HepG2 (cell line): ENCODE data around the gene PSMA3.

Experiments
- EP300 ChIP-seq, 3 experiments: sonication (generic) in 1 of 3; formaldehyde crosslinking in 1 of 3; IDR thresholded peaks; 2 replicates each; pipeline versions ENCODE4 v1.5.1 to v1.6.1; 2011 to 2020; ENCODE audit warnings: low read depth in 2 of 3, low read length in 2 of 3, borderline replicate concordance in 1 of 3, improper control_type of control experiment in 1 of 3, mild to moderate bottlenecking in 1 of 3, missing genetic modification reagents in 1 of 3, moderate library complexity in 1 of 3
- EZH2 ChIP-seq: conservative IDR thresholded peaks from 2 replicates; pipeline ENCODE4 v1.6.1; 2012; ENCODE audit warnings: mild to moderate bottlenecking, low read depth, low read length, moderate library complexity
- GABPA ChIP-seq, 2 experiments: IDR thresholded peaks; 2 replicates each; pipeline ENCODE4 v1.6.1; 2011 to 2016; ENCODE audit warnings: low read depth in 2 of 2, low read length in 1 of 2, missing biosample characterization in 1 of 2, missing genetic modification characterization in 1 of 2
- MIER3 ChIP-seq: IDR thresholded peaks from 2 replicates; pipeline ENCODE4 v1.6.1; 2016; ENCODE audit warnings: missing compliant biosample characterization, borderline replicate concordance
- NCOA5 ChIP-seq: sonication (generic); formaldehyde crosslinking; IDR thresholded peaks from 2 replicates; pipeline ENCODE4 v1.4.0; 2020; ENCODE audit warnings: missing genetic modification reagents
- POLR2A ChIP-seq, 2 experiments: IDR thresholded peaks; 2 replicates each; pipeline ENCODE4 v1.6.1; 2011; ENCODE audit warnings: low read depth in 2 of 2, low read length in 2 of 2, mild to moderate bottlenecking in 1 of 2, moderate library complexity in 1 of 2; ENCODE audit not compliant: insufficient read depth in 1 of 2
- RAD21 ChIP-seq: fragments of 450-650 bp; formaldehyde crosslinking; IDR thresholded peaks from 2 replicates; pipeline ENCODE4 v1.5.0; 2020; ENCODE audit warnings: mild to moderate bottlenecking
- RARG ChIP-seq: sonication (generic); formaldehyde crosslinking; IDR thresholded peaks from 2 replicates; pipeline ENCODE4 v1.4.0; 2020; ENCODE audit warnings: low read depth, mild to moderate bottlenecking, missing genetic modification reagents
- TSC22D2 ChIP-seq: sonication (generic); formaldehyde crosslinking; IDR thresholded peaks from 2 replicates; pipeline ENCODE4 v1.5.1; 2020; ENCODE audit warnings: missing genetic modification reagents, mild to moderate bottlenecking, borderline replicate concordance
- ZMYM4 ChIP-seq: sonication (generic); formaldehyde crosslinking; IDR thresholded peaks from 2 replicates; pipeline ENCODE4 v1.8.1; 2023; ENCODE audit warnings: mild to moderate bottlenecking, missing genetic modification reagents
- TF ChIP-seq, protein P1 (sequence below): sonication (generic); formaldehyde crosslinking; IDR thresholded peaks from 2 replicates; pipeline ENCODE4 v1.5.0; 2020; ENCODE audit warnings: mild to moderate bottlenecking, missing genetic modification reagents, moderate library complexity
- TF ChIP-seq, protein P2 (sequence below): IDR thresholded peaks from 2 replicates; pipeline ENCODE4 v1.6.1; 2012; ENCODE audit warnings: inconsistent platforms
- TF ChIP-seq, protein P3 (sequence below): sonication (generic); formaldehyde crosslinking; IDR thresholded peaks from 2 replicates; pipeline ENCODE4 v1.4.0; 2020; ENCODE audit warnings: mild to moderate bottlenecking, low read depth, missing genetic modification reagents
- TF ChIP-seq, protein P4 (sequence below): sonication (generic); formaldehyde crosslinking; IDR thresholded peaks from 2 replicates; pipeline ENCODE4 v1.8.0; 2022; ENCODE audit warnings: mild to moderate bottlenecking, missing genetic modification reagents; ENCODE audit not compliant: insufficient replicate concordance

DNA sequence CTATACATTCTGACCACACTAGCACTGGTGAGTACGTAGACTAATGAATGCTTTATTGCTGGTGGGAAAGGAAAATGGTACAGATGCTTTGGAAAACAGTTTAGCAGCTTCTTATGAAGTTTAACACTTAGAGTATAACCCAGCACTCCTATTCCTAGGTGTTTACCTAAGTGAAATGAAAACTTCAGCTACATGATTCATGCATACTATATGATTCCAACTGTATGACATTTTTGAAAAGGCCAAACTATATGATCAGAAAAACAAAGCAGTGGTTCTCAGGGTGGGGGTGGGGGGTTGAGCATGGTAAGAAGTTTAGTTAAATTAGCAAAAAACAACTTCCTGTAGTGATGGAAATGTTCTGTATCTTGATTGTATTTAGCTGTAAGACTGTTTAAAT, 31.6 kb downstream of the PSMA3 start:
- TF ChIP-seq EZH2 (no peak), NCOA5 (CRISPR knock-in tag) (no peak), RAD21 (no peak), ZMYM4 (CRISPR knock-in tag) (no peak), GABPA (IDR thresholded peaks at IDR 0.05; ENCODE audit: low read depth, low read length) (no peak), GABPA (CRISPR knock-in tag; IDR thresholded peaks at IDR 0.05; ENCODE audit: low read depth) (no peak), TSC22D2 (no peak), POLR2A (IDR thresholded peaks at IDR 0.05; ENCODE audit: insufficient read depth in 1 of 2, low read depth in 2 of 2, low read length in 2 of 2) (no peak), MIER3 (CRISPR knock-in tag) (no peak), RARG (no peak), EP300 (IDR thresholded peaks at IDR 0.05; ENCODE audit: low read depth in 2 of 2, low read length in 2 of 2) (no peak), EP300 (CRISPR knock-in tag; IDR thresholded peaks at IDR 0.05; ENCODE audit: borderline replicate concordance) (no peak)
- TF ChIP-seq, protein P1, sequence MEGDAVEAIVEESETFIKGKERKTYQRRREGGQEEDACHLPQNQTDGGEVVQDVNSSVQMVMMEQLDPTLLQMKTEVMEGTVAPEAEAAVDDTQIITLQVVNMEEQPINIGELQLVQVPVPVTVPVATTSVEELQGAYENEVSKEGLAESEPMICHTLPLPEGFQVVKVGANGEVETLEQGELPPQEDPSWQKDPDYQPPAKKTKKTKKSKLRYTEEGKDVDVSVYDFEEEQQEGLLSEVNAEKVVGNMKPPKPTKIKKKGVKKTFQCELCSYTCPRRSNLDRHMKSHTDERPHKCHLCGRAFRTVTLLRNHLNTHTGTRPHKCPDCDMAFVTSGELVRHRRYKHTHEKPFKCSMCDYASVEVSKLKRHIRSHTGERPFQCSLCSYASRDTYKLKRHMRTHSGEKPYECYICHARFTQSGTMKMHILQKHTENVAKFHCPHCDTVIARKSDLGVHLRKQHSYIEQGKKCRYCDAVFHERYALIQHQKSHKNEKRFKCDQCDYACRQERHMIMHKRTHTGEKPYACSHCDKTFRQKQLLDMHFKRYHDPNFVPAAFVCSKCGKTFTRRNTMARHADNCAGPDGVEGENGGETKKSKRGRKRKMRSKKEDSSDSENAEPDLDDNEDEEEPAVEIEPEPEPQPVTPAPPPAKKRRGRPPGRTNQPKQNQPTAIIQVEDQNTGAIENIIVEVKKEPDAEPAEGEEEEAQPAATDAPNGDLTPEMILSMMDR (CRISPR knock-in tag) = no peak
- TF ChIP-seq, protein P2, sequence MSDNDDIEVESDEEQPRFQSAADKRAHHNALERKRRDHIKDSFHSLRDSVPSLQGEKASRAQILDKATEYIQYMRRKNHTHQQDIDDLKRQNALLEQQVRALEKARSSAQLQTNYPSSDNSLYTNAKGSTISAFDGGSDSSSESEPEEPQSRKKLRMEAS = no peak
- TF ChIP-seq, protein P3, sequence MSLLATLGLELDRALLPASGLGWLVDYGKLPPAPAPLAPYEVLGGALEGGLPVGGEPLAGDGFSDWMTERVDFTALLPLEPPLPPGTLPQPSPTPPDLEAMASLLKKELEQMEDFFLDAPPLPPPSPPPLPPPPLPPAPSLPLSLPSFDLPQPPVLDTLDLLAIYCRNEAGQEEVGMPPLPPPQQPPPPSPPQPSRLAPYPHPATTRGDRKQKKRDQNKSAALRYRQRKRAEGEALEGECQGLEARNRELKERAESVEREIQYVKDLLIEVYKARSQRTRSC (CRISPR knock-in tag) = no peak
- TF ChIP-seq, protein P4, sequence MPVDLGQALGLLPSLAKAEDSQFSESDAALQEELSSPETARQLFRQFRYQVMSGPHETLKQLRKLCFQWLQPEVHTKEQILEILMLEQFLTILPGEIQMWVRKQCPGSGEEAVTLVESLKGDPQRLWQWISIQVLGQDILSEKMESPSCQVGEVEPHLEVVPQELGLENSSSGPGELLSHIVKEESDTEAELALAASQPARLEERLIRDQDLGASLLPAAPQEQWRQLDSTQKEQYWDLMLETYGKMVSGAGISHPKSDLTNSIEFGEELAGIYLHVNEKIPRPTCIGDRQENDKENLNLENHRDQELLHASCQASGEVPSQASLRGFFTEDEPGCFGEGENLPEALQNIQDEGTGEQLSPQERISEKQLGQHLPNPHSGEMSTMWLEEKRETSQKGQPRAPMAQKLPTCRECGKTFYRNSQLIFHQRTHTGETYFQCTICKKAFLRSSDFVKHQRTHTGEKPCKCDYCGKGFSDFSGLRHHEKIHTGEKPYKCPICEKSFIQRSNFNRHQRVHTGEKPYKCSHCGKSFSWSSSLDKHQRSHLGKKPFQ (CRISPR knock-in tag) = no peak
